ENCODE results near the gene AK1.

AK1 gene

GRCh38 chr9:127877566-127877998, at the start of gene AK1:
Gene AK1 (minus strand): TSS chr9:127877675. CDS start chr9:127874617, 3,058 bp downstream.
- DNase-seq (ENCODE audit: low read depth), result no peak

- DNase-seq (ENCODE audit: low read depth), result no peak
These were observed 49.4 kb upstream of the AK1 start for GRCh38 chr9:127926906-127927200.

- no peak for DNase-seq (ENCODE audit: low read depth)
These were observed 48.8 kb upstream of the AK1 start for GRCh38 chr9:127925959-127926905.

GRCh38 chr9:127924736-127925444, 47.4 kb upstream of the AK1 start:
- DNase-seq (ENCODE audit: low read depth), result no peak

GRCh38 chr9:127923771-127924170, 46.3 kb upstream of the AK1 start:
- no peak for DNase-seq (ENCODE audit: low read depth)

- DNase-seq (ENCODE audit: low read depth), result no peak
These were observed 45.6 kb upstream of the AK1 start for GRCh38 chr9:127923046-127923445.

GRCh38 chr9:127921557-127922120, 44.2 kb upstream of the AK1 start:
- peak; percentile 66 for DNase-seq (ENCODE audit: low read depth)

- no peak for DNase-seq (ENCODE audit: low read depth)
These were observed 43.3 kb upstream of the AK1 start for GRCh38 chr9:127920794-127921193.

- no peak for DNase-seq (ENCODE audit: low read depth)
These were observed 41.9 kb upstream of the AK1 start for GRCh38 chr9:127919253-127919815.

GRCh38 chr9:127918183-127919107, 41.0 kb upstream of the AK1 start:
- no peak for DNase-seq (ENCODE audit: low read depth)

- no peak for DNase-seq (ENCODE audit: low read depth)
These were observed 40.1 kb upstream of the AK1 start for GRCh38 chr9:127917603-127918002.

GRCh38 chr9:127916720-127917581, 39.5 kb upstream of the AK1 start, which contains the start of gene ST6GALNAC4:
Gene ST6GALNAC4 (minus strand): TSS chr9:127917041. CDS start chr9:127916419, 622 bp downstream.
- DNase-seq (ENCODE audit: low read depth), result peak; percentile 93

GRCh38 chr9:127915801-127916719, 38.6 kb upstream of the AK1 start:
- DNase-seq (ENCODE audit: low read depth), result no peak

- DNase-seq (ENCODE audit: low read depth), result no peak
These were observed 37.9 kb upstream of the AK1 start for GRCh38 chr9:127915325-127915752.

GRCh38 chr9:127913682-127914081, 36.2 kb upstream of the AK1 start:
- no peak for DNase-seq (ENCODE audit: low read depth)

- DNase-seq (ENCODE audit: low read depth), result no peak
These were observed 35.4 kb upstream of the AK1 start for GRCh38 chr9:127912882-127913281.

- DNase-seq (ENCODE audit: low read depth), result no peak
These were observed 34.8 kb upstream of the AK1 start for GRCh38 chr9:127912296-127912695.

- DNase-seq (ENCODE audit: low read depth), result no peak
These were observed 33.2 kb upstream of the AK1 start for GRCh38 chr9:127910613-127911205.

- DNase-seq (ENCODE audit: low read depth), result no peak
These were observed 32.4 kb upstream of the AK1 start for GRCh38 chr9:127909839-127910273.

Measured in activated T-helper 1 cell treated with Interleukin-2 at 50 U/mL for 16 hours (primary cell).